H1 (cell line): ENCODE data around the gene CORO7. TPM values are rescaled to one million over a fixed set of nuclear protein-coding genes. Genes with fewer than 3 reads are reported as not detected.
A peak's percentile ranks its signal among the peaks of the same experiment; 100 is the strongest.

Source experiments
- CTCF ChIA-PET: fragments of 300-600 bp; sonication (Branson Sonifier 250); formaldehyde crosslinking; loops from one replicate; lab custom pipeline; 2021; ENCODE audit not compliant: partially characterized antibody; lab: Charles Lee
- POLR2A ChIA-PET: fragments of 300-600 bp; sonication (Branson Sonifier 250); formaldehyde crosslinking; loops from one replicate; lab custom pipeline; 2021; ENCODE audit warnings: inconsistent platforms; ENCODE audit not compliant: partially characterized antibody; lab: Charles Lee
- DNase-seq, 2 experiments: peaks; one replicate each; pipeline versions ENCODE4 v3.0.0 to v3.0.0-alpha.2; 2010 to 2022; ENCODE audit warnings: low spot score in 2 of 2, low read depth in 1 of 2, mixed read lengths in 1 of 2
- FAIRE-seq: peaks from 2 replicates; lab custom pipeline; 2011; peaks lifted over from hg19 to GRCh38; lab: Jason Lieb, UNC
- H2AFZ ChIP-seq: 2 replicates; pipeline ENCODE4 v1.8.1; 2012; ENCODE audit warnings: low read length, inconsistent platforms
- H2AK5ac ChIP-seq: 2 replicates; pipeline ENCODE4 v1.6.1; 2013; ENCODE audit warnings: low read depth, low read length
- H2BK120ac ChIP-seq: replicated peaks from 2 replicates; pipeline ENCODE3; 2013; ENCODE audit warnings: low read depth, low read length, inconsistent platforms
- H2BK12ac ChIP-seq: 2 replicates; pipeline ENCODE4 v1.6.1; 2013; ENCODE audit warnings: low read depth, low read length
- H2BK15ac ChIP-seq: 2 replicates; pipeline ENCODE4 v1.6.1; 2013; ENCODE audit warnings: low read length
- H2BK20ac ChIP-seq: 2 replicates; pipeline ENCODE4 v1.6.1; 2013; ENCODE audit warnings: low read length
- H2BK5ac ChIP-seq: 2 replicates; pipeline ENCODE4 v1.6.1; 2013; ENCODE audit warnings: low read depth, low read length
- H3K14ac ChIP-seq: 2 replicates; pipeline ENCODE4 v1.6.1; 2013; ENCODE audit warnings: inconsistent platforms; ENCODE audit not compliant: insufficient read length
- H3K18ac ChIP-seq: 2 replicates; pipeline ENCODE4 v1.6.1; 2013; ENCODE audit warnings: low read length; ENCODE audit errors: extremely low read depth
- H3K23ac ChIP-seq: 2 replicates; pipeline ENCODE4 v1.6.1; 2013; ENCODE audit warnings: inconsistent platforms; ENCODE audit not compliant: insufficient read length
- H3K23me2 ChIP-seq: 2 replicates; pipeline ENCODE4 v1.6.1; 2013; ENCODE audit warnings: low read depth, low read length
- H3K27ac ChIP-seq: 2 replicates; pipeline ENCODE4 v1.6.1; 2011; ENCODE audit warnings: low read depth, low read length, inconsistent platforms
- H3K27me3 ChIP-seq, 4 experiments: replicated peaks in 1 of 4; 1 replicate in 1 of 4; 2 replicates in 3 of 4; pipeline versions ENCODE4 v1.6.1 to v1.8.1; 2011 to 2013; ENCODE audit warnings: low read length in 3 of 4, mild to moderate bottlenecking in 3 of 4, inconsistent platforms in 2 of 4, mixed read lengths in 2 of 4, moderate library complexity in 1 of 4; ENCODE audit not compliant: control insufficient read depth in 3 of 4, insufficient read depth in 3 of 4; ENCODE audit errors: extremely low read depth in 1 of 4
- H3K36me3 ChIP-seq, 4 experiments: 2 replicates each; pipeline versions ENCODE4 v1.6.1 to v1.8.1; 2011 to 2013; ENCODE audit warnings: mild to moderate bottlenecking in 4 of 4, low read length in 3 of 4, moderate library complexity in 2 of 4, control low read depth in 1 of 4, inconsistent platforms in 1 of 4; ENCODE audit not compliant: insufficient read depth in 4 of 4, control insufficient read depth in 2 of 4
- H3K4ac ChIP-seq: replicated peaks from 2 replicates; pipeline ENCODE3; 2013; ENCODE audit warnings: low read length, low read depth, mixed read lengths, inconsistent platforms; ENCODE audit not compliant: insufficient read length
- H3K4me1 ChIP-seq, 4 experiments: replicated peaks in 1 of 4; 1 replicate in 1 of 4; 2 replicates in 3 of 4; pipeline versions ENCODE4 v1.6.1 to v1.8.1; 2011 to 2013; ENCODE audit warnings: low read length in 3 of 4, inconsistent platforms in 2 of 4, mixed read lengths in 1 of 4; ENCODE audit not compliant: insufficient read depth in 4 of 4, control insufficient read depth in 3 of 4
- H3K4me2 ChIP-seq, 2 experiments: 2 replicates each; pipeline versions ENCODE4 v1.6.1 to v1.8.1; 2011 to 2013; ENCODE audit warnings: low read depth in 2 of 2, low read length in 2 of 2, control low read depth in 1 of 2, inconsistent platforms in 1 of 2, mild to moderate bottlenecking in 1 of 2; ENCODE audit not compliant: insufficient read depth in 1 of 2
- H3K4me3 ChIP-seq, 4 experiments: fragments of 200-600, 300-600 bp in 1 of 4; sonication (generic), shearing (Covaris generic), sonication (Bioruptor Twin) in 1 of 4; 2 replicates each; pipeline versions ENCODE4 v1.5.1 to v1.8.1; 2011 to 2016; ENCODE audit warnings: low read length in 4 of 4, low read depth in 3 of 4, control low read depth in 2 of 4, inconsistent platforms in 2 of 4, mild to moderate bottlenecking in 2 of 4, mixed read lengths in 1 of 4, moderate library complexity in 1 of 4; ENCODE audit not compliant: insufficient read depth in 2 of 4; ENCODE audit errors: extremely low read depth in 1 of 4
- H3K56ac ChIP-seq: replicated peaks from 2 replicates; pipeline ENCODE3; 2013; ENCODE audit warnings: low read depth, mild to moderate bottlenecking, mixed read lengths, low read length, inconsistent platforms; ENCODE audit not compliant: insufficient read length
- H3K79me1 ChIP-seq: 2 replicates; pipeline ENCODE4 v1.6.1; 2013; ENCODE audit warnings: low read depth, low read length, control low read depth
- H3K79me2 ChIP-seq, 2 experiments: 2 replicates each; pipeline versions ENCODE4 v1.6.1 to v1.8.1; 2012 to 2013; ENCODE audit warnings: low read length in 2 of 2, mild to moderate bottlenecking in 2 of 2, inconsistent platforms in 1 of 2; ENCODE audit not compliant: insufficient read depth in 2 of 2, control insufficient read depth in 1 of 2
- H3K9ac ChIP-seq, 4 experiments: replicated peaks in 1 of 4; 1 replicate in 1 of 4; 2 replicates in 3 of 4; pipeline versions ENCODE4 v1.6.1 to v1.8.1; 2011 to 2013; ENCODE audit warnings: low read depth in 3 of 4, low read length in 3 of 4, control low read depth in 2 of 4, mild to moderate bottlenecking in 2 of 4, moderate library complexity in 2 of 4, inconsistent platforms in 1 of 4; ENCODE audit errors: extremely low read depth in 1 of 4
- H3K9me3 ChIP-seq, 2 experiments: 2 replicates each; pipeline versions ENCODE4 v1.6.1 to v1.8.1; 2012 to 2013; ENCODE audit warnings: mild to moderate bottlenecking in 2 of 2, moderate library complexity in 2 of 2, control low read depth in 1 of 2, inconsistent platforms in 1 of 2, low read depth in 1 of 2, low read length in 1 of 2, mixed read lengths in 1 of 2; ENCODE audit not compliant: insufficient read depth in 2 of 2
- H4K20me1 ChIP-seq, 2 experiments: replicated peaks in 1 of 2; 2 replicates each; pipeline versions ENCODE3 to v1.8.1; 2011 to 2013; ENCODE audit warnings: inconsistent platforms in 2 of 2, low read length in 2 of 2, mild to moderate bottlenecking in 1 of 2; ENCODE audit not compliant: insufficient read depth in 2 of 2, control insufficient read depth in 1 of 2
- H4K5ac ChIP-seq: 2 replicates; pipeline ENCODE4 v1.6.1; 2013; ENCODE audit warnings: low read length, low read depth, mixed read lengths, inconsistent platforms; ENCODE audit not compliant: insufficient read length
- H4K8ac ChIP-seq: 2 replicates; pipeline ENCODE4 v1.8.0; 2013; ENCODE audit warnings: mild to moderate bottlenecking, moderate library complexity, low read length, inconsistent platforms; ENCODE audit not compliant: insufficient read depth; ENCODE audit errors: extremely low read depth
- H4K91ac ChIP-seq: replicated peaks from 2 replicates; pipeline ENCODE3; 2013; ENCODE audit warnings: low read length, mixed read lengths, inconsistent platforms; ENCODE audit not compliant: insufficient read length
- BRCA1 ChIP-seq: IDR thresholded peaks from 2 replicates; pipeline ENCODE4 v1.6.1; 2012; ENCODE audit warnings: low read depth, low read length, improper control_type of control experiment
- EP300 ChIP-seq, 2 experiments: IDR thresholded peaks; 1 replicate in 1 of 2; 2 replicates in 1 of 2; pipeline ENCODE4 v1.6.1; 2011 to 2012; ENCODE audit warnings: low read depth in 2 of 2, low read length in 2 of 2, mild to moderate bottlenecking in 2 of 2, borderline replicate concordance in 1 of 2, inconsistent platforms in 1 of 2, moderate library complexity in 1 of 2
- FOSL1 ChIP-seq: IDR thresholded peaks from 2 replicates; pipeline ENCODE4 v1.6.1; 2011; ENCODE audit warnings: mild to moderate bottlenecking, low read depth, low read length, moderate library complexity; ENCODE audit not compliant: insufficient read depth
- POLR2A ChIP-seq, 2 experiments: IDR thresholded peaks; 1 replicate in 1 of 2; 2 replicates in 1 of 2; pipeline ENCODE4 v1.6.1; 2011; ENCODE audit warnings: low read depth in 2 of 2, low read length in 2 of 2, mild to moderate bottlenecking in 2 of 2; ENCODE audit errors: control extremely low read depth in 1 of 2
- POU5F1 ChIP-seq: IDR thresholded peaks from 2 replicates; pipeline ENCODE4 v1.6.1; 2011; ENCODE audit warnings: low read depth, mild to moderate bottlenecking, low read length, moderate library complexity
- RAD21 ChIP-seq, 2 experiments: IDR thresholded peaks in 1 of 2; conservative IDR thresholded peaks in 1 of 2; 2 replicates each; pipeline ENCODE4 v1.6.1; 2011; ENCODE audit warnings: low read depth in 2 of 2, low read length in 2 of 2, improper control_type of control experiment in 1 of 2, inconsistent platforms in 1 of 2, mild to moderate bottlenecking in 1 of 2, moderate library complexity in 1 of 2
- SP4 ChIP-seq: IDR thresholded peaks from 2 replicates; pipeline ENCODE4 v1.6.1; 2012; ENCODE audit warnings: low read length, inconsistent platforms
- TAF7 ChIP-seq: optimal IDR thresholded peaks from 2 replicates; pipeline ENCODE3; 2011; ENCODE audit warnings: low read depth, mild to moderate bottlenecking, inconsistent platforms, low read length, moderate library complexity, borderline replicate concordance
- WGBS, 2 experiments: shearing (Covaris generic) in 1 of 2; methylation state at CpG; one replicate each; pipeline versions ENCODE4 v1.1.6 to v1.1.7; 2013 to 2015; ENCODE audit warnings: low lambda C conversion rate in 2 of 2, mixed read lengths in 2 of 2, inconsistent platforms in 1 of 2, low coverage in 1 of 2, missing lambda C conversion rate in 1 of 2; ENCODE audit not compliant: insufficient replicate concordance in 2 of 2, insufficient coverage in 1 of 2, insufficient read length in 1 of 2; ENCODE audit errors: extremely low coverage in 1 of 2, missing lambda C conversion rate in 1 of 2; 5-methylcytosine and 5-hydroxymethylcytosine counted together
- polyA plus RNA-seq, 7 experiments: library from polyadenylated mRNA; depleted of rRNA in 3 of 7; stranded (reverse) in 5 of 7; unstranded in 2 of 7; fragments of >200 nt in 5 of 7; fragments of 200-250 nt in 2 of 7; gene quantifications; 1 replicate in 5 of 7; 2 replicates in 1 of 7; 4 replicates in 1 of 7; pipeline versions ENCODE4 v1.2.1 to v1.2.3, GENCODE V29; 2011 to 2013; ENCODE audit warnings: missing spikeins in 2 of 7, mixed read lengths in 2 of 7
- total RNA-seq: library from RNA; stranded (reverse); fragmentation: NEBNext Ultra II Directional; extraction: Animal tissue kit (Norgen Biotek cat#: 25700); gene quantifications from 2 replicates; pipeline ENCODE4 v1.2.1, GENCODE V29; 2021
- TF ChIP-seq, protein P1 (sequence below): IDR thresholded peaks from 2 replicates; pipeline ENCODE4 v1.6.1; 2012; ENCODE audit warnings: inconsistent platforms

The CORO7 gene
- total and polyA plus RNA-seq, 2 of the 8 experiments (the other 6 are each of a cell fraction or from before 2014, with no cell fraction given), result 25.2 to 29.8 TPM

DNA sequence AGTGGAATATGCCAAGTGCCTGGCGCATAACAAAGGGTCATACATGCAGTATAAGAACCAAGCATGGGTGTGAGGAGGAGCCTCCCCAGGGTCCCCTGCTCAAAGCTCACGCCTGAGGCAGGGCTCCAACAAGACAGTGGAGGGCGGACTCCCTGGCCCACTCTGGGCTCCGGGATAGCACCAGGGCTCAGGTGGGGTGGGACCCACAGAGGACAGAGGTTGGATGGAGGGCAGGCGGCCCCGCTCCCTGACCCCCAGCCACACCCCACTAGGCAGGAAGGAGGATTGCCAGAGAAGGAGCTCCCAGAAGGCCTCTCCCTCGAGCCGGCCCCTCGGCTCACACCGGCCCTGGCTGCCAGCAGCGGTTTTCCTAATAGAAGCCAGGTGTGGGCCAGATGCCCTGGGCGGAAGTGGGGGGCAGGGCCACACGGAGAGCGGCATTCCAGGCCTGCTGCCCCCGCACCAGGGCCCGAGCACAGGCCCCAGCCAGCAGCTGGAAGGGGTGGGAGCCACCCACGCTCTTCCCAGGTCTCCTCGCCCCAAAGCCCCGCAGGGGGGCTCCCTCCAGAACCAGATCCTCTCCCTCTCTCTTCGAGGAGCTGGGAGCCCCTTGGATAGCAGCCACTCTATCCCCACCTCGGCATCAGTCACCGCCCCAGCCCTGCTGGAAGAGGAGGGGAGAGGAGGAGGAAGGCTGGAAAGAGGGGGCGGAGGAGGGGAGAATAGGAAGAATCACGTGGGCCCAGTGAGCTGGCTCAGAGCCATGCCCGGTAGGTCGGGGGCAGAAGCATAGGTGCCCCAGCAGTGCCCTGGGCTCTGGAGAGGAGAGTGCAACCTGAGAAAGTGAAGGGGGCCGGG, 23.8 kb downstream of the CORO7 start:
- H3K23me2 ChIP-seq, result no peaks in the 10 kb centered on the region
- H3K23ac ChIP-seq, result no peak overlapping the region
- no peak for FAIRE-seq
- H3K18ac ChIP-seq, result peak overlapping the region; percentile 93
- H3K9me3 ChIP-seq, result no peaks in the 10 kb centered on the region
- H3K4me2 ChIP-seq, result peak overlapping the region; percentile 4 to 49; a peak in 3 of 4 replicates
- H4K91ac ChIP-seq, result peak overlapping the region; percentile 99
- CTCF ChIA-PET, result interaction anchor here (0.6 to 24.8 kb wide), 18 partner anchors 9 to 453 kb away, joined by 3 to 659 read pairs (median 4); partner anchors contain the start of gene PAM16
- no peak overlapping the region for H2AFZ ChIP-seq
- H3K36me3 ChIP-seq, result no peaks in the 10 kb centered on the region
- no peaks in the 10 kb centered on the region for H3K27me3 ChIP-seq
- WGBS, 2 experiments, result 12% methylated on average over 18 of the region's 27 CpGs; no CpG with 5 or more reads in 1 of the 2 experiments
- peak overlapping the region; percentile 91 for H4K5ac ChIP-seq
- no peak overlapping the region for H3K14ac ChIP-seq
- peaks cover 12 to 50% (median 43%) of the 10 kb centered on the region in 4 experiments for H3K4me1 ChIP-seq
- no peaks in the 10 kb centered on the region for H3K79me1 ChIP-seq
- H2BK15ac ChIP-seq, result 0 out of 2 replicates have a peak overlapping the region, but pooled peaks have one; percentile 72
- peak overlapping the region; percentile 88 for H4K8ac ChIP-seq
- H2BK20ac ChIP-seq, result peak overlapping the region; percentile 99
- peak overlapping the region; percentile 98 for H2BK5ac ChIP-seq
- H4K20me1 ChIP-seq, result no peaks in the 10 kb centered on the region
- H3K9ac ChIP-seq, result peak overlapping the region in 2 of 4 experiments; percentile 8 to 42; a peak in 3 of 7 replicates
- peak; percentile 59 to 89 for DNase-seq
- H3K27ac ChIP-seq, result peak overlapping the region; percentile 90
- H2AK5ac ChIP-seq, result peak overlapping the region; percentile 67; the same call in 1 of the 2 replicates
- H3K4ac ChIP-seq, result peak overlapping the region; percentile 99
- POLR2A ChIA-PET, result interaction anchor here (0.6 to 11.9 kb wide), 32 partner anchors 10 to 139 kb away, joined by 3 to 223 read pairs (median 5); partner anchors contain the start of genes GLIS2, HMOX2, PAM16 and VASN
- peak overlapping the region; percentile 98 for H2BK120ac ChIP-seq
- peak overlapping the region; percentile 99 for H2BK12ac ChIP-seq
- H3K79me2 ChIP-seq, result no peaks in the 10 kb centered on the region
- peak overlapping the region; percentile 89 for H3K56ac ChIP-seq
- H3K4me3 ChIP-seq, result peak overlapping the region in 2 of 4 experiments; percentile 10 to 25; a peak in 2 of 8 replicates
- peak in 1 of 2 experiments; percentile 55; a peak in 2 of 3 replicates for TF ChIP-seq POLR2A (IDR thresholded peaks at IDR 0.05; ENCODE audit: control extremely low read depth in 1 of 2, low read depth in 2 of 2, low read length in 2 of 2)
- no peak for TF ChIP-seq RAD21 (IDR thresholded peaks at IDR 0.05 in 1 of 2, conservative IDR thresholded peaks at IDR 0.05 in 1 of 2; ENCODE audit: low read depth in 2 of 2, low read length in 2 of 2)
- TF ChIP-seq BRCA1, result no peak
- TF ChIP-seq EP300 (IDR thresholded peaks at IDR 0.05; ENCODE audit: borderline replicate concordance in 1 of 2, low read depth in 2 of 2, low read length in 2 of 2), result peak; percentile 8 to 91
- TF ChIP-seq TAF7, result peak; percentile 26
- TF ChIP-seq SP4, result no peak
- TF ChIP-seq FOSL1, result no peak
- TF ChIP-seq, protein P1, sequence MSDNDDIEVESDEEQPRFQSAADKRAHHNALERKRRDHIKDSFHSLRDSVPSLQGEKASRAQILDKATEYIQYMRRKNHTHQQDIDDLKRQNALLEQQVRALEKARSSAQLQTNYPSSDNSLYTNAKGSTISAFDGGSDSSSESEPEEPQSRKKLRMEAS, result peak; percentile 67
- peak; percentile 58; the same call in 1 of the 2 replicates for TF ChIP-seq POU5F1
